GM21737 (cell line): ENCODE results near the gene PLAC8.
"Not testable (repeated sequence)": the region's sequence is repeated elsewhere in the genome, so short reads cannot be mapped to it uniquely, and the experiment has no call there.

Experiments used
- ATAC-seq: cut with Tn5 transposase; IDR thresholded peaks from one replicate; pipeline ENCODE4 v1.9.1; 2021; ENCODE audit warnings: mild to moderate bottlenecking, moderate library complexity; ENCODE audit not compliant: unreplicated experiment

The PLAC8 gene

DNA sequence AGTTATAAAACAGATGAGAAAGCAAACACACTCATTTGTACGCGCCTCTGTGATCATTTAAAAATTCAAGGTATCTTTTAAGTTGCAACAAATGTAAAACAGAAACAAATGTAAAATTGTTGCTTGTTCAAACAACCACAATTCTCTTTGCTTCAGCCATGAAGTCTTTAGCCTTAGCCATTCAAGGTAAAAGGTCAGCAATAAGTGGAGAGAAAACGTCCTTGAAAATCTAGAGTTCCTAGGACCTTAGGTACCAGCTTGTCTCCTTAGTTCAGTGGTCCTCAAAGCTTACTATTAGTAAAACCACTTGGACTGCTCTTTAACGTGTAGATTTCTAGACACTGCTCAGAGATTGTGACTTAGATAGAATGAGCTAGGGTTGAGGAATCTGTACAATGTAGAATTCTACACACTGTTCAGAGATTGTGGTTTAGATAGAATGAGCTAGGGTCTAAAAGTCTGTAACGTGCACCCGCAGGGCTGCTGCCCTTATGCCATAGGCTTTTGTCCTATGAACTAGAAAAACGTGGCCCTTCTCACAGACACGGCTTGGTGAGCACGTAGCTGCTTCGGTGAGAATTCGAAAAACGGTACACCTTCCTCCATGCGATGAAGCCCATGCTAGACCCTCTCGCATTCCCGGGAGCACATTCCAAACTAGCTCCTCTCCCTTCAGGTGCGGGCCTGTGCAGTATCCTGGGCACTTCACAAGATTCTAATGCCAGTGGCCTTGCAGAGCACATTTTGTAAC is 1.7 kb downstream of the PLAC8 start:
- ATAC-seq = no peak

- peak; percentile 34 for ATAC-seq
Measured at GRCh38 chr4:83112231-83112630, 2.3 kb downstream of the PLAC8 start.

DNA sequence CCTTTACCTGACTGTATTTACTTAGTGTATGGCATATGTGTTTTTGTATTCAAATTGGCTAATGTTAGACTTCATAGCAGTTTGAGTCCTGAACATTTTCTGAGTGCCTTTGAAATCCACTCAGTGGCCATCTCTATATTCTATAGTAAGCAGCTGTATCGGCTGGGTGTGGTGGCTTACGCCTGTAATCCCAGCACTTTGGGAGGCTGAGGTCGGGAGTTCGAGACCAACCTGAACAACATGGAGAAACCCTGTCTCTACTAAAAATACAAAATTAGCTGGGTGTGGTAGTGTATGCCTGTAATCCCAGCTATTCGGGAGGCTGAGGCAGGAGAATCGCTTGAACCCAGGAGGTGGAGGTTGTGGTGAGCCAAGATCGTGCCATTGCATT is 2.8 kb downstream of the PLAC8 start:
- ATAC-seq = not testable (repeated sequence)

- ATAC-seq = no peak
Measured at GRCh38 chr4:83110970-83111750, 3.4 kb downstream of the PLAC8 start.

DNA sequence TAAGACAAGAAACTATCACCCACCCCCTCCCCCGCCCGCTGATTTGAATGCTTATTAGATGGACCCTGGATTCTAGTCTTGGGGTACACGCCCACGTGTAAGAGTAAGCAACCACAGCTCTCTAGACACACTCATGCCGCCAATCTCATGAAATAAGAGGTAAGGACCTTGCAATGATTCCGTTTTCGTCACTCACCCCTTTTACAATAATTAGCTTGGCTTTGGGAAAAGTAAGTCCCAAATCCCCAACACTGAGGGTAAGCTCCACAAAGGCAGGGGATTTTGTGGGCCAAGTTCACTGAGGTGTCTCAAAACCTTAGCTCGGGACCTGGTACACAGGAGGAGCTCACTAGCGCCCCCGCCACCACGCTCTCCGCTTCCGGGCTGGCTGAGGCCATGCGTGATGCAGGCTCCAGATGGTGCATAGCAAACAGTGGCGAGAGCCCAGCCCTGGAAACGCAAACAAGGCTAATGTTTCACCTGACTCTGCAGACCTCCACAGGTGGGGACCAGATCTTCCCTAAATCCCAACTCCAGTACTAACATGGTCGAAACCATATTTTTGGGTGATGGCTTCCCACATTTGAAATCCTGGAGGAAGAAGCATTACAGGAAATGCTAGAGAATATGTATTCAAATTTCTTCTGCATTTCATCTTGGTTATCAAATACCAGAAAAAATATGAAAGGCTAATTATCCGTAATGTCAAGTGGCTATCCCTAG is 4.1 kb downstream of the PLAC8 start:
- ATAC-seq = peak; percentile 60

GRCh38 chr4:83109480-83110222 is 4.9 kb downstream of the PLAC8 start:
- peak; percentile 9 for ATAC-seq

DNA sequence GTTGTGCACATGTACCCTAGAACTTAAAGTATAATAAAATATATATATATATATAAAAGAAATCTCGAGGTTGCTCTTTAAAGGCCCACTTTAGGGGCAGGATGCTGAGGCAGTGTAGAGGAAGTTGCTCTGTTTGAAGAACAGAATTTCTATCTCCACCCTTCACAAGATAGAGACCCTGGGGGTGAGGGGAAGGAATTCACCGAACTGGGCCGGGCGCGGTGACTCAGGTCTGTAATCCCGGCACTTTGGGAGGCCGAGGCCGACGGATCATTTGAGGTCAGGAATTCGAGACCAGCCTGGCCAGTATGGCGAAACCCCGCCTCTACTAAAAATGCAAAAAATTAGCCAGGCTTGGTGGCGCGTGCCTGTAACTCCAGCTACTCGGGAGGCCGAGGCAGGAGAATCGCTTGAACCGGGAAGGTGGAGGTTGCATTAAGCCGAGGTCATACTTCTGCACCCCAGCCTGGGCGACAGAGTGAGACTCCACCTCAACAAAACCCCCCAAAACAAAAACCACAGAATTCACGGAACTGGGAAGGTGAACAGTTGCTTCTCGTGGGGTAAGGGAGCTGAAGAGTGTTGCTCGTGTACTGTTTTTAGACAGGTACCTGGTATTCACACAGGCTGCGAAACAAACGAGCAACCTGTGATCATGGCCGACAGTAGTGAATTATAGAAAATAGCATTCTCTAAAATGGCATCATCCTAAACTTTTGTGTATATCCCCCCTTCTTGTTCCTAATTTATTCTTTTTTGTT is 6.2 kb downstream of the PLAC8 start:
- ATAC-seq = no peak

DNA sequence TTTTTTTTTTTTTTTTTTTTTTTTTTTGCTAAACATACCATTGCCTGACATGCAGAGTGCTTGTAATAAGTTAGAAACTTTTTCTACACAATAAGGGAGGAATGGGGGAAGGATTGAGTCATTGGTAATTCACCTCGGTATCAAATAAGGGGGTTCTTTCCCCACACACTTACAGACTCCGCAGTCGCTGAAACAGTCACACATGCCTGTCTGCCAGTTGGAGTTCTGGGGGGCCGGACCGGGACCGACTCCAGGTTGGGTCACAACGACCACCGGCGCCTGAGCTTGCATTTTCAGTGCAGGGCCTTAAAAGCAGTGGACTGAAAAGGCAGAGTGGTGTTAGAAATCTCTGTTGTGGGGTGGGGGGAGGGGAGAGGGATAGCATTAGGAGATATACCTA is 6.9 kb downstream of the PLAC8 start:
- no peak for ATAC-seq

GRCh38 chr4:83104991-83105390 is 9.5 kb downstream of the PLAC8 start:
- no peak for ATAC-seq

DNA sequence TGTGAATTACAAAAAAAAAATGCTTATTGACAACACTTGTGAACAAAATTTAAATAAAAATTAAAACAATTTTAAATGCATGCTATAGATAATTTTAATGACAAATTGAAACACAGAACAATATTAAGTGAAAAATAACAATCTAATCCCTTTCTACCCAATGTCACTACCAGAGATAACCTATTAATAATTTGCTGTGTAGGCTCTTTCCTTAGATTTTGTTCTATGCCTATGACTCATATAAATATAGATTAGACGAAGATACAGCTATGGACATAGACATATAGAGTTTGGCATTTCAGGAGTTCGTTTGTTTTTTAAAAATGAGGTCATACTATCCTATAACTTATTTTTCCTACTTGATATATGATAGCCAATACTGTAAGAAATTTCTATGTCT is 18.1 kb downstream of the PLAC8 start:
- no peak for ATAC-seq

GRCh38 chr4:83093060-83093640 is 21.4 kb downstream of the PLAC8 start:
- ATAC-seq = no peak

- ATAC-seq = no peak
Measured at GRCh38 chr4:83089410-83090157, 24.9 kb downstream of the PLAC8 start.

DNA sequence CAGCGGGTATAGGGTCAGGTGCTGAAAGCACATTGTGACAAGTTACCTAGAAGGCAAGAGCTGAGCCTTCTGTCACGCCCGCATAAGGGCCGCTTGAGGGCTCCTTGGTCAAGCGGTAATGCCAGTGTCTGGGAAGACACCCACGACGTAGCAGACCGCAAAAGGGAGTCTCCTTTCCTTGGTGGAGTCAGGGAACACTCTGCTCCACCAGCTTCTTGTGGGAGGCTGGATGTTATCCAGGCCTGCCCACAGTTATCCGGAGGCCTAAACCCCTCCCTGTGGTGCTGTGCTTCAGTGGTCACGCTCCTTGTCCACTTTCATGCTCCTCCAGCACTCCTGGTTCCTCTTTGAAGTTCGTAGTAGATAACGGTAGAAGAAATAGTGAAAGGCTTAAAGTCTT is 29.6 kb downstream of the PLAC8 start:
- ATAC-seq = not testable (repeated sequence)

DNA sequence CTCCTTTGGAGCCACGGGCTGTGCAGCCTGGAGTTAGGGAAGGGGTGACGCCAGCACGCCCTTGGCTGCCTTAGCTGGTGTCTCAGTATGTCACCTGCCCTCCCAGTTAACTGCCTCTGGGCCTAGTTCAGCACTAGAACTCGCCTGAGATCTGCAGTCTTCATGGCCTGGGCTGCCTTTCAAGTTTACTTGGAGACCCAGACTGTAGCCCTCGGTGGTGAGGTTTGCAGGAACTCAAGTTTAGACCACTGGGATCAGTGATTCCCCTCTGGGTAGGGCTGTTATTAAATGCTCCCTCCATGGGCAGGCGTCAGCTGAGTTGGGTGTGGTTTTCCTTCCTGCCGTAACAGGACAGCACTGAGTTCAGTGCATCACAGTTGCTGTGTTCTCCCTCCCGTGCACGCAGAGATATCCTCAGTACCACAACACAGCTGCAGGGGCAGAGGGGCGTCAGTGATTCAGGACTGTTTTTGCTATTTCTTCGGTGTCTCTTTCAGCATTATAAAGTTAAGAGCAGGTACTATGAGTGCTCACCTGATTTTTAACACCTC is 30.5 kb downstream of the PLAC8 start:
- peak; percentile 45 for ATAC-seq

DNA sequence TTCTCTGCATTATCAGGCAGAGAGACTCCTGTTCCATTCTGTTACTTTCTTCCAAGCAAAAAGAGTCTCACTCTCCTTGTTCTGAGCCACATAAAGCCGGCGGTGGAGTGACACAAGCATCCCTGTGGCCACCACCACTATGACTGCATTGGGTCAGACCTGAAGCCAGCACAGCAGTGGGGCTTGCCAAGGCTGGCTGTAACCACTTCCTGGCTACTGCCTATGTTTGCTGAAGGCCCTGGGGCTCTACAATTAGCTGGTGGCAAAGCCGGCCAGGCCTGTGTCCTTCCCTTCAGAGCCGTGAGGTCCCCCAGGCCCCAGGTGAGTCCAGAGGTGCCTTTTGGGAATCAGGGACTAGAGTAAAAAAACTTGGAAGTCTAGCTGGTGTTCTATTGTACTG is 31.8 kb downstream of the PLAC8 start:
- ATAC-seq = no peak

GRCh38 chr4:83080561-83080960 is 34.0 kb downstream of the PLAC8 start:
- no peak for ATAC-seq

GRCh38 chr4:83075311-83076095 is 39.0 kb downstream of the PLAC8 start:
- no peak for ATAC-seq

GRCh38 chr4:83074783-83075182 is 39.7 kb downstream of the PLAC8 start:
- ATAC-seq = not testable (repeated sequence)
